ENCODE data around the gene CELA3B.

CELA3B gene

GRCh38 chr1:21955501-21956281 lies 21.1 kb upstream of the CELA3B start:
- DNase-seq (ENCODE audit: low spot score) = no peak
- in situ Hi-C loops (cut with MboI; ENCODE audit: low pct_unique_long_range_greater_than_20kb, low sequenced_read_pairs, unreplicated experiment) = loop anchor here (25.0 kb wide), 1 partner anchor 243 kb away; no protein-coding TSS in a partner anchor
- TF ChIP-seq, protein P1, sequence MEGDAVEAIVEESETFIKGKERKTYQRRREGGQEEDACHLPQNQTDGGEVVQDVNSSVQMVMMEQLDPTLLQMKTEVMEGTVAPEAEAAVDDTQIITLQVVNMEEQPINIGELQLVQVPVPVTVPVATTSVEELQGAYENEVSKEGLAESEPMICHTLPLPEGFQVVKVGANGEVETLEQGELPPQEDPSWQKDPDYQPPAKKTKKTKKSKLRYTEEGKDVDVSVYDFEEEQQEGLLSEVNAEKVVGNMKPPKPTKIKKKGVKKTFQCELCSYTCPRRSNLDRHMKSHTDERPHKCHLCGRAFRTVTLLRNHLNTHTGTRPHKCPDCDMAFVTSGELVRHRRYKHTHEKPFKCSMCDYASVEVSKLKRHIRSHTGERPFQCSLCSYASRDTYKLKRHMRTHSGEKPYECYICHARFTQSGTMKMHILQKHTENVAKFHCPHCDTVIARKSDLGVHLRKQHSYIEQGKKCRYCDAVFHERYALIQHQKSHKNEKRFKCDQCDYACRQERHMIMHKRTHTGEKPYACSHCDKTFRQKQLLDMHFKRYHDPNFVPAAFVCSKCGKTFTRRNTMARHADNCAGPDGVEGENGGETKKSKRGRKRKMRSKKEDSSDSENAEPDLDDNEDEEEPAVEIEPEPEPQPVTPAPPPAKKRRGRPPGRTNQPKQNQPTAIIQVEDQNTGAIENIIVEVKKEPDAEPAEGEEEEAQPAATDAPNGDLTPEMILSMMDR (IDR thresholded peaks at IDR 0.05; ENCODE audit: extremely low read depth, insufficient read depth, missing control alignments) = no peak

DNA sequence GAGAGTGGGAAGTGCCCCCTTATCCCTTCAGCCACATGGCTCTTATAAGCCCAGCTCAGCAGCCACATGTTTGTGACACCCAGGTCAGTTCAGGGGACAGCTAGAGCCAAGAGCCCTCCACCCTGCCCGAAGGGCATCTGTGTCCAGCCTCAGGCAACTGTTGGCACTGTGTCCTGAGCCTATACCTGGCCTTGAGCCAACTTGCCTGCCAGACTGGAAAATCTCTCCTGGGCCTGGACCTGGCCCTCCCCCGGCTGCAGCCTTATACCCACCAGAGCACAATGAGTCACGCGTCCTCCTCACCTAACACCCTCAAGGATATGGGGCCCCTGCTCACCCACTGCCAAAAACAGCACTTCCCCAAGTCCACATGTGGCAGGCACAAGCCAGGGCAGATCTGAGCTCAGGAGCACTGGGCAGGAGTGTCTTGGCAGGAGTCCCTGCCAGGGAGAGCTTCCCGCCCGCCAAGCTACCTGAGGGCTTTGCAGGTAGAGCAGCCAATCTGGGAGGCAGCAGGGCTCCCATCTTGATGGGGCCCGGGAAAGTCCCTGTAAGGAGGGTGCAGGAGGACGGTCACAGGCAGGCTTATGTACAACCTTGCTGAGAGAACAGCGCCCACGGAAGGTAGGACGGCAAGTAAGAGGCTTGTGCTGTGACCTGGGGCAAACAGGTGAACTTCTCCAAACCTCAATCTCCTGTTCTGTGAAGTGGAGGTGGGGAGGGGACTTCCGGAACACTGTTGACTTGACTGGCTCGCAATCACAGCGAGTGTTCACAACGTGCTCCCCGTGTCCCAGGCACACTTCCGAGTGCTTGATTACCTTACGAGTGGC lies 19.9 kb upstream of the CELA3B start:
- DNase-seq (ENCODE audit: low spot score) = peak; percentile 48
- in situ Hi-C loops (cut with MboI; ENCODE audit: low pct_unique_long_range_greater_than_20kb, low sequenced_read_pairs, unreplicated experiment) = loop anchor here (25.0 kb wide), 1 partner anchor 245 kb away; no protein-coding TSS in a partner anchor
- TF ChIP-seq, protein P1 (IDR thresholded peaks at IDR 0.05; ENCODE audit: extremely low read depth, insufficient read depth, missing control alignments) = no peak

GRCh38 chr1:21961337-21961736 lies 15.5 kb upstream of the CELA3B start:
- TF ChIP-seq, protein P1 (IDR thresholded peaks at IDR 0.05; ENCODE audit: extremely low read depth, insufficient read depth, missing control alignments) = no peak
- no peak for DNase-seq (ENCODE audit: low spot score)
- in situ Hi-C loops (cut with MboI; ENCODE audit: low pct_unique_long_range_greater_than_20kb, low sequenced_read_pairs, unreplicated experiment) = loop anchor here (25.0 kb wide), 1 partner anchor 249 kb away; no protein-coding TSS in a partner anchor

GRCh38 chr1:21961799-21962198 lies 15.0 kb upstream of the CELA3B start:
- in situ Hi-C loops (cut with MboI; ENCODE audit: low pct_unique_long_range_greater_than_20kb, low sequenced_read_pairs, unreplicated experiment) = loop anchor here (25.0 kb wide), 1 partner anchor 249 kb away; no protein-coding TSS in a partner anchor
- TF ChIP-seq, protein P1 (IDR thresholded peaks at IDR 0.05; ENCODE audit: extremely low read depth, insufficient read depth, missing control alignments) = no peak
- DNase-seq (ENCODE audit: low spot score) = no peak

DNA sequence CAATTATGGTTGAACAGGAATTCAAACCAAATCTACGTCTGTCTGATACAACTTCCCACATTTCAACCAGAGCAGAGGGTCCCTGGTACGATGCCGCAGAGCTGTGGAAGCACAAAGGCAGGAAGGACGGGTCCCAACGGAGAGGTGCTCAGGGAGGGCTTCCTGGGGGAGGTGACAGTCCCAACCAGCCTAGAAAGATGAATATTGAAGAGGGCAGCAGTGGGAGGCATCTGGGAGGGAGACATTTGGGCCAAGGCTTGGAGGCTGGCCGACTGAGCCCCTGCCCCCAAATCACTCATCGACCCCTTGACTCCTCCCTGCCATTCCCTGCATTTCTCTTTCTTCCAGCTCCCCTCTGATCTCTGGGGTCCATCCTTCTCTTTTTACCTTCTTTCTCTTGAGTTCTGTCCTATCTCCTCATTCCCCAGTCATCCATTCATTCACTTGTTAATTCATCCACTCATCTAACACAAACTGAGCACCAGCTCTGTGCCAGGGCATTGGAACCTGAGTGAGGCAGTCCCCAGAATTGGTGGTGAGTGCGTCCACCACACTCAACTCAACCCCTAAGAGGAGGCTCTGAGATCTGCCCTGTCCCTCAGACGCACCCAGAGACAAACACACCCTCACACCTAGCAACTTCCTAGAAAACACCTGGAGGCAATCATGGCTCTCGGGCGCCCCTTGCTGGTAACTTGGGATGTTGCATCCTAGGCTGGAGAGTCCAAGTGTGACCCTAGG lies 13.2 kb upstream of the CELA3B start:
- in situ Hi-C loops (cut with MboI; ENCODE audit: low pct_unique_long_range_greater_than_20kb, low sequenced_read_pairs, unreplicated experiment) = loop anchor here (25.0 kb wide), 1 partner anchor 251 kb away; no protein-coding TSS in a partner anchor
- peak; percentile 74 for DNase-seq (ENCODE audit: low spot score)
- TF ChIP-seq, protein P1 (IDR thresholded peaks at IDR 0.05; ENCODE audit: extremely low read depth, insufficient read depth, missing control alignments) = peak; percentile 83

Measured in GM13977 (cell line).